Left lung (tissue), 10 donors: ENCODE measurements around the gene CCDC71L. TPM values are rescaled to one million over a fixed set of nuclear protein-coding genes. Genes with fewer than 3 reads are reported as not detected.

Source experiments
- ATAC-seq: fragments of 200-7000 bp; cut with Tn5 transposase; one replicate; pipeline ENCODE4 v1.9.1; 2020; ENCODE audit warnings: moderate library complexity
- DNase-seq, 4 donors: peaks; one replicate each; pipeline ENCODE4 v3.0.0-alpha.2; 2013 to 2020
- H3K27ac ChIP-seq, 2 donors: fragments of 200-600 bp; sonication (generic) in 1 of 2; one replicate each; pipeline versions ENCODE4 v1.5.0 to v1.8.0; 2020 to 2021
- H3K27me3 ChIP-seq, 2 donors: fragments of 200-600 bp; sonication (generic) in 1 of 2; one replicate each; pipeline versions ENCODE4 v1.5.0 to v1.8.0; 2020 to 2021
- H3K36me3 ChIP-seq, 2 donors: fragments of 200-600 bp; sonication (generic) in 1 of 2; one replicate each; pipeline versions ENCODE4 v1.5.0 to v1.8.0; 2020 to 2021
- H3K4me1 ChIP-seq, 2 donors: fragments of 200-600 bp; one replicate each; pipeline ENCODE4 v1.8.0; 2021
- H3K4me3 ChIP-seq, 2 donors: fragments of 200-600 bp; sonication (generic) in 1 of 2; one replicate each; pipeline versions ENCODE4 v1.5.0 to v1.8.0; 2020 to 2021; ENCODE audit warnings: mild to moderate bottlenecking in 1 of 2
- H3K9me3 ChIP-seq, 2 donors: fragments of 200-600 bp; sonication (generic) in 1 of 2; one replicate each; pipeline versions ENCODE4 v1.5.0 to v1.8.0; 2020 to 2021
- intact Hi-C, 2 donors: fragments of 100-400 bp; cut with DNase I; formaldehyde crosslinking; loops; one replicate each; pipeline versions ENCODE4 v1.11.2 to v1.14.2; 2022
- polyA plus RNA-seq, 6 donors: library from polyadenylated mRNA; unstranded; fragments of 120-200 nt; gene quantifications; one replicate each; pipeline ENCODE4 v1.2.1, GENCODE V29; 2013; ENCODE audit not compliant: insufficient read length in 6 of 6
- total RNA-seq, 2 donors: library from RNA; stranded (reverse); fragmentation: NEBNext Ultra II Directional; extraction: Animal tissue kit (Norgen Biotek cat#: 25700); gene quantifications; one replicate each; pipeline ENCODE4 v1.2.1, GENCODE V29; 2021
- TF ChIP-seq, protein P1 (sequence below), 2 donors: fragments of 200-600 bp; sonication (generic) in 1 of 2; IDR thresholded peaks; one replicate each; pipeline versions ENCODE4 v1.5.0 to v1.8.0; 2021; ENCODE audit warnings: antibody characterized with exemption in 2 of 2
- donor health status: DM: no; HTN: yes; CAD: no.
- donor health status: DM: no; HTN: no; CAD: no.

CCDC71L gene
- total and polyA plus RNA-seq, 8 donors = 5.7 to 27.1 (median 7.5) TPM

DNA sequence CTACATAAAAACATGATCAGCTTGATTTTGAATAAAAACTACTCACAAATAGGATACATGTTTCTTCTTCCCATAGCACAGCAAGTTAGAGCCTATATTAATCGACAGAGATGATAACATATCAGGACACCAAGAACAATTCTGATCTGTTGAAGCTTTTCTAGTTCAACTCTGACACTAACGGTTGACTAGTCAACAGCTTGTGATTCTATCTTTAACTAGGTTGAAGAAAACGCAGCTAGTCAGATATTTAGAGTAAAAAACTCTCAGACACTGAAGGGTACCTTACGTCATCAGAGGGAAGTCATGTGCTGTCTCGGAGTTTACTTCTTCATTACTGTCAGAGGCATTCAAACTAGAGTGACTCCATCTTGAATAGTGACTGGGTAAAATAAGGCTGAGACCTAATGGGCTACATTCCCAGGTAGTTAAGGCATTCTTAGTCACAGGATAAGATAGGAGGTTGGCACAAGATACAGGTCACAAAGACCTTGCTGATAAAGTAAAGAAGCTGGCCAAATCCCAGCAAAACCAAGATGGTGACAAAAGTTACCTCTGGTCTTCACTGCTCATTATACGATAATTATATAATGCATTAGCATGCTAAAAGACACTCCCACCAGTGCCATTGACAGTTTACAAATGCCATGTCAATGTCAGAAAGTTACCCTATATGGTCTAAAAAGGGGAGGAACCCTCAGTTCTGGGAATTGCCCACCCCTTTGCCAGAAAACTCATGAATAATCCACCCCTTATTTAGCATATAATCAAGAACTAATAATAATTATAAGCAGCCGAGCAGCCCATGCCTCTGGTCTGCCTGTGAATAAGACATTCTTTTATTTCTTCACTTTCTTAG, 21.3 kb downstream of the CCDC71L start:
- TF ChIP-seq, protein P1, sequence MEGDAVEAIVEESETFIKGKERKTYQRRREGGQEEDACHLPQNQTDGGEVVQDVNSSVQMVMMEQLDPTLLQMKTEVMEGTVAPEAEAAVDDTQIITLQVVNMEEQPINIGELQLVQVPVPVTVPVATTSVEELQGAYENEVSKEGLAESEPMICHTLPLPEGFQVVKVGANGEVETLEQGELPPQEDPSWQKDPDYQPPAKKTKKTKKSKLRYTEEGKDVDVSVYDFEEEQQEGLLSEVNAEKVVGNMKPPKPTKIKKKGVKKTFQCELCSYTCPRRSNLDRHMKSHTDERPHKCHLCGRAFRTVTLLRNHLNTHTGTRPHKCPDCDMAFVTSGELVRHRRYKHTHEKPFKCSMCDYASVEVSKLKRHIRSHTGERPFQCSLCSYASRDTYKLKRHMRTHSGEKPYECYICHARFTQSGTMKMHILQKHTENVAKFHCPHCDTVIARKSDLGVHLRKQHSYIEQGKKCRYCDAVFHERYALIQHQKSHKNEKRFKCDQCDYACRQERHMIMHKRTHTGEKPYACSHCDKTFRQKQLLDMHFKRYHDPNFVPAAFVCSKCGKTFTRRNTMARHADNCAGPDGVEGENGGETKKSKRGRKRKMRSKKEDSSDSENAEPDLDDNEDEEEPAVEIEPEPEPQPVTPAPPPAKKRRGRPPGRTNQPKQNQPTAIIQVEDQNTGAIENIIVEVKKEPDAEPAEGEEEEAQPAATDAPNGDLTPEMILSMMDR (IDR thresholded peaks at IDR 0.05) = no peak
- Histone ChIP-seq H3K4me3 (no peak overlapping the region), H3K4me1 (no peaks in the 10 kb centered on the region), H3K9me3 (no peaks in the 10 kb centered on the region), H3K36me3 (no peaks in the 10 kb centered on the region), H3K27me3 (no peaks in the 10 kb centered on the region), H3K27ac (no peak overlapping the region)
- no peak for ATAC-seq
- intact Hi-C loops = no loop called here
- DNase-seq = no peak

- no peak for DNase-seq
- ATAC-seq = no peak
- Histone ChIP-seq H3K4me1 (no peaks in the 10 kb centered on the region), H3K4me3 (no peak overlapping the region), H3K36me3 (no peaks in the 10 kb centered on the region), H3K27ac (no peak overlapping the region), H3K9me3 (no peaks in the 10 kb centered on the region), H3K27me3 (no peaks in the 10 kb centered on the region)
- TF ChIP-seq, protein P1 (IDR thresholded peaks at IDR 0.05) = no peak
- intact Hi-C loops = no loop called here
These were observed 25.5 kb downstream of the CCDC71L start for GRCh38 chr7:106635411-106635810.

- H3K27me3 ChIP-seq = no peaks in the 10 kb centered on the region
- intact Hi-C loops = no loop called here
- H3K4me3 ChIP-seq = no peak overlapping the region
- ATAC-seq (no peak), DNase-seq (no peak)
- no peaks in the 10 kb centered on the region for H3K36me3 ChIP-seq
- H3K9me3 ChIP-seq = no peaks in the 10 kb centered on the region
- no peaks in the 10 kb centered on the region for H3K4me1 ChIP-seq
- no peak overlapping the region for H3K27ac ChIP-seq
- TF ChIP-seq, protein P1 (IDR thresholded peaks at IDR 0.05) = no peak
These were observed 26.0 kb downstream of the CCDC71L start for GRCh38 chr7:106634958-106635357.

GRCh38 chr7:106630648-106631047, 30.3 kb downstream of the CCDC71L start:
- Histone ChIP-seq H3K27me3 (no peaks in the 10 kb centered on the region), H3K27ac (no peak overlapping the region), H3K4me1 (peaks cover 0 to 4% of the 10 kb centered on the region in 2 donors), H3K36me3 (no peaks in the 10 kb centered on the region), H3K4me3 (no peak overlapping the region), H3K9me3 (no peaks in the 10 kb centered on the region)
- intact Hi-C loops = no loop called here
- TF ChIP-seq, protein P1 (IDR thresholded peaks at IDR 0.05) = no peak
- DNase-seq (no peak), ATAC-seq (no peak)

DNA sequence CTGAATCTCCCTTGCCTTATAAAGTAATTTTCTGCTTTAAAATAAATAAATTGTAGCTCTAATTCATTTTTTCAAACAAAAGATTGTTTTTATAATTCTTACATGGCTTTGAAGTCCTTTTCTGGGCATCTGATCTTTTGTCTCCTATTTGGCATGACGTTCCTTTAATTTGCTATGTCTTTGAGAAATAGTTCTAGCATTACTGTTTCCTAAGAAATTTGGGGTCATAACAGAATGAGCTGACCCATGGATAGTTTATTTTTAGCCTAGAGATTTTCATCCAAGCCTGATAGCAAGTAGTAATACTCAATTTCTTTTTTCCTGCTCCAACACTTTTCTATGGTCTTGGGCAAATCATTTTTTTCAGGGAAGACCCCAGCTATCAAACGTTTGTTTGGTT, 31.4 kb downstream of the CCDC71L start:
- Histone ChIP-seq H3K27ac (no peak overlapping the region), H3K36me3 (no peaks in the 10 kb centered on the region), H3K4me1 (peaks cover 0 to 4% of the 10 kb centered on the region in 2 donors), H3K4me3 (no peak overlapping the region), H3K9me3 (no peaks in the 10 kb centered on the region), H3K27me3 (no peaks in the 10 kb centered on the region)
- ATAC-seq = no peak
- TF ChIP-seq, protein P1 (IDR thresholded peaks at IDR 0.05) = no peak
- no peak for DNase-seq
- intact Hi-C loops = no loop called here
